GM18505 (cell line): Measurements from ENCODE around the gene CASD1.

Experiments
- ATAC-seq: cut with Tn5 transposase; IDR thresholded peaks from one replicate; pipeline ENCODE4 v1.9.1; 2021; ENCODE audit not compliant: unreplicated experiment
- POLR2A ChIP-seq: IDR thresholded peaks from 4 replicates; pipeline ENCODE4 v1.6.1; 2011; ENCODE audit warnings: borderline replicate concordance; ENCODE audit not compliant: insufficient read depth, insufficient read length; ENCODE audit errors: extremely low read depth

Gene CASD1

DNA sequence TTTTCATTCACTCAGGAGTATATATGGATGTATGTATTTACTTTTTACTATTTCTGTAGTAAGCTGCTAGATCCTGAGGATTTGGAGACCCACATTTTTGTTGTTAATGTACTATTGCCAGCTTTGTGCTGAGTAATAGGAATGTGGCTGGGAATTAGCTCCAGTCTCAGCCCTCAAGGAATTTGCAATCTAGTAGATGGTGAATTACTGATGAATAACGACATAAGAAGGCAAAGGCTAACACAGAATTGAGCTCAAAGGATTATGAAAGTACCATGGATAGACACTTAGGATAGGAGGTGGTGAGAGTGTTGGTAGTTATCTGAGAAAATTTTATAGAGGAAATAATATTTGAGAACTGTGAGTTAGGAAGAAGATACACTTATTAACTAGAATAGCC lies 19.9 kb downstream of the CASD1 start:
- ATAC-seq = no peak
- TF ChIP-seq POLR2A = no peak

DNA sequence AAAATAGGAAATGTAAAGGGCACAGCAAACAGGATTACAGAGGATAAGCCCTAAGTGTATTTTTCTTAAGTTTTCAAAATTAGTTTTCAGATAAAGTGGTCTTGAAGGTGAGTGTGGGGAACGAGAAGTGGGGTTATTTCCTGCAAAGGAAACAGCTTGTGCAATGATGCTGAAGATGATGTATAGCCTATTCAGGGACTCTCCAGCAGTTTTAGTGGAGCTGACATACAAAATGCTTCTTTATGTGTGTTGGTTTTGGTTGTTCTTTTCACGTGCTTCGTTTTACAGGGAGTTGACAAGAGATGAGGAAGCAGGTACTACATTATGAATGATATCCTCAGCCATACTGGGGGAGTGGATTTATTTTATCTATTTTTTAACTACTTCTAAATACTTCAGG lies 20.5 kb downstream of the CASD1 start:
- no peak for TF ChIP-seq POLR2A
- no peak for ATAC-seq

DNA sequence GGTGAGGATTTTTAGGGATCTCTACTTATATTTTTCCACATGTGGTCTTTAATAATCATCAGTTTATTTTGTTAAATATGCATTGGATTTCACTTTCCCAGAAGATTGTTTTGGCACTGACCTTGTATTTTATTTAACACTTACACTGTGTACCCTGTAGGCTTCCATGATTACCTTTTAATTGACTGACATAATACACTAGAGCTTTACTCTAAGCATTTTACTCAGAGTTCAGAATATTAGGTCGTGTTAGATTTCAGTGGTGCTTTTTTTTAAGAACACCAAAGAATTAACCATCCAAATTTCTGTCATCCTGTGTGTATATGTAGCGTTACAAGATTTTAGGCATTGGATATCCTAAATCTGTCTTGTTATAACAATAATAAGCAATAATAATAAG lies 23.1 kb downstream of the CASD1 start:
- TF ChIP-seq POLR2A = no peak

DNA sequence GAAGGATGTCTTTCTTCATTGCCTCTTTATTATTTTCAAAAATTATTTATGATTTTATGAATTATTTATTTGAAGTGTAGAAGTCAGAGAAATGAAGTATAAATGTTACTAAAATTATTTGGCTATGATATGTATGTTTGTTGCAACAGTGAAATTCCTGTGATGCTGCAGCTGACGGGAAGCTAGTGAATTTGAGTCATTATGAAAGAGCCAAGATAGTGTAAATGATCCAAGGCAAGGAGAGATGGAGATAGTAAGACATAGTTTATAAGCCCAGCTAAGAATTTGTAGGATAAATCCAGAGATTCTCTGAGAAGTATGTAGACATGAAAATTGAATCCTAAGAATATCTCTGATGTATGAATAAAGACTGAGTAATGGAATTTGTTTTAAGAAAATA lies 30.8 kb downstream of the CASD1 start:
- TF ChIP-seq POLR2A = no peak

More for the DNA sequence above, 23.1 kb downstream of the CASD1 start:
- no peak for ATAC-seq

DNA sequence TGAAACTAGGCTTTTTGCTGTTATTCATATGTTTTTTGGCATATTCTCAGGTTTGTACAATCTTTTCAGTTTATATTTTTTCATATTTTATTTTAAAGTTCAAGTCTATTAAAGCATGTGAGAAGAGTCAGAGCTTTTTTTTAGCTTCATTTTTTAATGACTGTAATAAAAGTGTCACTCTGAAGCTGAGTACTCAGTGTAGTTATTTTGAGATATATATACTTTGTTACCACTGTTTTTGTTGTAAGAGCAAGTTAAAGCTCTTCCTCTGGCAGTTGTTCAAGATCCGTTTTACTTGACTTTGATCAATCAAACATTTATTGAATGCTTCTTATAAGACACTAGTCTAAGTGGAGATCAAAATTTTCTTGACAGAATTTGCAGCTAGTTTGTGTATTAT lies 37.5 kb downstream of the CASD1 start:
- ATAC-seq = no peak

More for the DNA sequence above, 30.8 kb downstream of the CASD1 start:
- no peak for ATAC-seq

DNA sequence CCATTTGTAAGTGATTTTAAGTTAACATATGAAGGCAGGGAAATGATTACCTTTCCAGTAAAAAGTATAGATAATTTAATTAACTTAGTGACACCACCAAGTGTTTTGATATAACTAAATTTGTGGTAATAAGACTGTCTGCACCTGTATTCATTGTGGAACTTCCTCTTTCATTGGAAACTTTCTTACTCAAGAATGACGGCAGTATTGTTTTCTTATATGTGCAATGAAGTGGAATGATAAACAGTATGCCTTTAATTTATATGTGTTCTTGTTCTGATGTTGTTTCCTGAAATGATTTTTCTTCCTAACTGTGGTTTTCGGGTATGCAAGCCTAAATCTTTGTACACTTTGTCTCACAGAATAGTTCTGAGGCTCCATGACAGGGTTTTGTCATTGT lies 46.4 kb downstream of the CASD1 start:
- peak; percentile 84 for ATAC-seq
- no peak for TF ChIP-seq POLR2A

More for the DNA sequence above, 37.5 kb downstream of the CASD1 start:
- TF ChIP-seq POLR2A = no peak

DNA sequence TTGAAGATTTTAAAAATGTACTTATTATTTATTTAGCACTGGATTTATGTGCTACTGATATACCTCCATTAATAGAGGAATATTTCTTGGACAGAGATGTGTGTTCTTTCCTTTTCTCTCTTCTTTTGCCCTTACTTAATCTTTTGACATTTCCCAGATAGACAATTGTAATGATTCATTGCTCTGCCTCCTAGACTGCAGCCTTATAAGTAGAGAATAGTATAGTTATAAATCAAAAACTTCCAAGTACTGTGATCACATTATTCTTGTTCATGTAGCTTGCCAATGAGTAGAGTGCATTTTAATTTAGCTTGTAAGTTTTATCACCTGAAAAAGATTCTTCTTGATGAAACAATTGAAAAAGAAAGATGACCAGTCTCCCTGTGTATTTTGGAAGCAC lies 47.6 kb downstream of the CASD1 start:
- no peak for TF ChIP-seq POLR2A

DNA sequence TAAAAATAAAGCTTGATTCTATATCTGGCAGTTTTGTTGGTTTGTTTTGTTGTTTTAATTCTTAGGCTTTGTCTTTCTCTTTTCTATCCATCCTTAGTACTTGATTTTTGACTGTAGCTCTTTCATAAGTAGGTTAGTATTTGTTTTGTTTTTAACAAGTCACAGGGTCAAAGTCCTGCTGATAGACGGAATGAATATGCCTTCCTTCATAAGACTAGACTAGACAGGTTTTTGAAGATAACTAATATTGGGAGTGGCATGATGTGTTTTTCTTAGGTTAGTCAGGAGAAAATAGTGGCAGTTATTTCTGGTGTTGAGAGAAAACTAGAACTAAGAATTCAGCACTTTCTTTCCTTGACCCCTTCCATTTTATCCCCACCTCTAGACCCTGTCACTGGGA lies 50.4 kb downstream of the CASD1 start:
- TF ChIP-seq POLR2A = no peak
- no peak for ATAC-seq

More for the DNA sequence above, 47.6 kb downstream of the CASD1 start:
- ATAC-seq = no peak

DNA sequence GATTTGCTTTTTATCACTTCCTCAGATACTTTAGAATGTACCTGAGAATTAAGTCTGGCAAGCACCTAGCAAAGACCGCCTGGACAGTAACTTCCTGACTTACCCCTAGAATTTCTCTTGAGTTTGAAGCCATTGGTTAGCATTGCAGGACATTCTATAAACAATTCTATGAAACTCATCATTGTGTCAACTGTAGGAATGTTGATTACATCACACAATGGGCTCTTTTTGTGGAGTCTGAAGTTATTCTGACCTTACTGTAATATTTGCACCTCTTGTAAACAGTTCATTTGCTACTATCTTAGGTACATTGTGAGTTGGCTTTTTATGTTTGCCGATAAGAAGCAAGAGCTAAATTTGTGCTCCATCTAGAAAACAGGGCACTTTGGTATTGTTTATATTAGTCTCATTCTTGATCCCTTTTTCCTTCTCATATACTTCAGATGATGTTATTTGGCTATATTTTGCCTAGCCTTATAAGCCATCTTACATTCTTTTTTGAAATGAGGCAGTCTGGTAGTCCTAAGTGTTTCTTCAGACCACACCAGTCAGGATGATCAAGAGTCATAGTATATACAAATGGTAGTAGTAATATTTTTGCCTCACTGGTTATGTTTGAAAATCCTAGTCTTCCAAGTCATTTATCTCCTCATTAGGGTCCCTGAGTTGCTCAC lies 52.4 kb downstream of the CASD1 start:
- TF ChIP-seq POLR2A = no peak
- ATAC-seq = no peak

DNA sequence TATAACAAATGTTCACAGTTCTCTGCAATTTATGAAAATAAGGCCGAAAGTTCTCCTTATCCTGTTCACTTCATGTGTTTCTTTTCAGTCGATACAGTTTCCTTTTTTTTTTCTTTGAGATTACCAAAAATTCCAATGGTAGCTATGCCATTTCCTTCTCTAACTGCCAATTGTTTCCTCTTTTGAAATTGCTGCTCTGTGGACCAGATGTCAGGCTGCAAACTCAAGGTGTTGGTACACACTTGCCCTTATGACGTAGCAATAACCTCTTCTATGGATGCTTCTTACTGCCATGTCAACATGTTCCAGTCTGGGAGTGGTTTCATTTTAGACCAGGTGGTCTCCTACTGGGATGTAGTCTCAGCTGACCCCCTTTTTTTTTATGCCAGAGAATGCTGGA lies 52.9 kb downstream of the CASD1 start:
- no peak for ATAC-seq
- TF ChIP-seq POLR2A = no peak

DNA sequence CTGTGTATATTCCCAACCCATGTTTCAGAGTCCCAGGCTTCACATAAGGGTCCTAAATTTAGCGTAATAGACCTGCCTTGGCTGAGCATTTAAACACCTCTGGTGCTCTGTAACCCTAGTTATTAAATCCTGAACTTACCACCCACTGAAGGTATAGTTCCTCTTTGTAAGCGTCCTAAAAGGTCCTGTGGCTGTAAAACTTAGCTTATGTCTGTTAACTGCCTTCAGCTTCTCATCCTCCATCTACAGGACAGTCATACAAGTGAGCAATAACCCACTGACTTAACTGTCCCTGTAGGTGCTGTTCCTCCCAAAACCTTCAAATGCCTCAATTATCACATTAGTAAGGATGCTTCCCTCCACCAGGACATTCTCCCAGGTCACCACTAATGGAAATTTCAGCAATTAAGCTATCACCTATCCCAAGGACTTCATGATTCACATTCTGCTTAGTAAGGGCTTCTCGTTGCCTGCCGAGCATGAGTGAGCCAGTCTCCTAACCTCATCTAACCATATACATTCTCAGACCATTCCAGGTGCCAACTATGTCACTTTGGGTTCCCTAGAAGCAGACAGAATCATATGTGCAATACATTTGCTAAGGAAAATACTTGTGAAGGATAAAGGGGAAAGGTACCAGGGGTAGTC lies 55.8 kb downstream of the CASD1 start:
- no peak for ATAC-seq
- TF ChIP-seq POLR2A = no peak

DNA sequence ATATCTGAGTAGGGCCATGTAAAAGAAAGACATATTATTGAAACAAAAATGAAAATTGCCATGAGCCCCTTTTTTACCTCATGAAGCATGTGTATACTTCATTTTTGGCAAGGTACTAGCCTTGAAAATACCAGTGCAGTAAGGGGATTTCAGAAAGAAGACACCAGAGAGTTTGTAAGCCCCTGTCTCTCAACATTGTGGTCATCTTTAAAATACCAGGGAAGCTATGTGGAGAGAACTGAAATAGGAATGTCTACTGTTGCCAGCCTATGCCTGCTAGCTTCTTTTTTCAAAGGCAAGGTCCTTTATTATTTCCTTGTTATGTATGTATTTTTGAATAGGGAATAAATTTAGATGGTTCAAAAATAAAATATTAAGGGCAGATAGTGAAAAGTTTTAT lies 57.8 kb downstream of the CASD1 start:
- TF ChIP-seq POLR2A = no peak
- no peak for ATAC-seq

DNA sequence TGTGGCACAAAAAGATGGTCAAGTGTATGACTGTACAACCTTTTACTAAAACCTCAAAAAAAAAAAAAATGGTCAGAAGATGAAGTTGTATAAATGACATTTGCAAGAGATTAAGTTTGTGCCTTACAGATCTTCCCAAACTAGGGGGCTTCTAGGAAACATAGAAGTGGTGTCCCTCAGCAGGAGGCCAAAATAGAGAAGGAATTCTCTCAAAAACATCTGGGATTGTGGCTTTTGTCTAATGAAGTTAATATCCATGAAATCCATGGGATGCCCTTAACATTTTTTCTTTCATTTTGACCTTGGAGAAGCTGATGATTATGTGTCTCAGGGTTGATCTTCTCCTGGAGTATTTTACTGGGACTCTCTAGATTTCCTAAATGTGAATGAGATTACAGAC lies 62.2 kb downstream of the CASD1 start:
- no peak for TF ChIP-seq POLR2A
- no peak for ATAC-seq

DNA sequence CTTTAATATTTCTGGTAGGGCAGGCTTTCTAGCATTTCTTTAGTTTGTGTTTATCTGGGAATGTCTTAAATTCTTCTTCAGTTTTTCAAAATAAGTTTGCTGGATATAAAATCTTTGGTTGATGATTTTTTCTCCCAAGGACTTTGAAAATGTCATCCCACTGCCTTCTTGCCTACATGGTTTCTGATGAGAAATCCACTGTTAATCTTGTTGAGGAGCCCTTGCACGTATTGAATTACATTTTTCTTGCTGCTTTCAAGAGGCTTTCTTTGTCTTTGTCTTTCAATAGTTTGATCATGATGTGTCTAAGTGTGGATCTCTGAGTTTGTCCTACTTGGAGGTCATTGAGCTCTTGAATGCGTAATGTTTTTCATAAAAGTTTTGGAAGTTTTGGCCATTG lies 66.0 kb downstream of the CASD1 start:
- TF ChIP-seq POLR2A = no peak
- no peak for ATAC-seq
